HG02973 (cell line): Measurements from ENCODE around the gene SHROOM2.

Experiments used
- ATAC-seq: cut with Tn5 transposase; IDR thresholded peaks from one replicate; pipeline ENCODE4 v1.9.1; 2021; ENCODE audit warnings: moderate library complexity; ENCODE audit not compliant: unreplicated experiment

The SHROOM2 gene

GRCh38 chrX:9992061-9992460 lies 205.8 kb downstream of the SHROOM2 start:
- no peak for ATAC-seq

GRCh38 chrX:9992724-9993123 lies 206.5 kb downstream of the SHROOM2 start:
- ATAC-seq: no peak

- no peak for ATAC-seq
Observed at GRCh38 chrX:9995855-9996339, 209.7 kb downstream of the SHROOM2 start.

- ATAC-seq: no peak
Observed at GRCh38 chrX:9997041-9997440, 210.8 kb downstream of the SHROOM2 start.

GRCh38 chrX:9997524-9997923 lies 211.3 kb downstream of the SHROOM2 start:
- no peak for ATAC-seq
